Measurements from ENCODE around the gene ITK. TPM values are rescaled to one million over a fixed set of nuclear protein-coding genes. Genes with fewer than 3 reads are reported as not detected.

ITK gene
- total and polyA plus RNA-seq, 2 of the 8 experiments (the other 6 are each of a cell fraction or from before 2014, with no cell fraction given) = 0.05 TPM; not detected in 1

GRCh38 chr5:157267761-157268480, 87.3 kb downstream of the ITK start:
- peaks cover 11% of the 10 kb centered on the region; the same call in 1 of the 2 replicates for H3K23me2 ChIP-seq (ENCODE audit: low read depth, low read length)
- no peak overlapping the region for H2BK120ac ChIP-seq (replicated peaks; ENCODE audit: low read depth, low read length)
- no peak overlapping the region for H2BK5ac ChIP-seq (ENCODE audit: low read depth, low read length)
- H3K23ac ChIP-seq (ENCODE audit: insufficient read length) = no peak overlapping the region
- no peaks in the 10 kb centered on the region for H3K9me3 ChIP-seq (ENCODE audit: insufficient read depth in 2 of 2, low read depth in 1 of 2, low read length in 1 of 2)
- peaks cover 8 to 19% (median 13%) of the 10 kb centered on the region in 4 experiments for H3K4me1 ChIP-seq (replicated peaks in 1 of 4; ENCODE audit: control insufficient read depth in 3 of 4, insufficient read depth in 4 of 4, low read length in 3 of 4)
- no peak overlapping the region for H3K18ac ChIP-seq (ENCODE audit: extremely low read depth, low read length)
- WGBS, 2 experiments (ENCODE audit: extremely low coverage in 1 of 2, insufficient coverage in 1 of 2, insufficient read length in 1 of 2, insufficient replicate concordance in 2 of 2, low coverage in 1 of 2, low lambda C conversion rate in 2 of 2, missing lambda C conversion rate in 1 of 2) = 94% methylated on average over 8 of the region's 8 CpGs; no CpG with 5 or more reads in 1 of the 2 experiments
- no peak overlapping the region for H4K8ac ChIP-seq (ENCODE audit: extremely low read depth, insufficient read depth, low read length)
- ChIA-PET CTCF (ENCODE audit: partially characterized antibody) (interaction anchor here (0.9 to 6.5 kb wide), 11 partner anchors 10 to 130 kb away, joined by 3 to 84 read pairs (median 3); no protein-coding TSS in a partner anchor), POLR2A (ENCODE audit: partially characterized antibody) (interaction anchor here (0.8 to 1.3 kb wide), 3 partner anchors 11 to 681 kb away, joined by 3 to 5 read pairs (median 4); no protein-coding TSS in a partner anchor)
- DNase-seq (ENCODE audit: low read depth in 1 of 2, low spot score in 2 of 2) (no peak), FAIRE-seq (no peak)
- no peak overlapping the region for H3K4ac ChIP-seq (replicated peaks; ENCODE audit: insufficient read length, low read depth, low read length)
- H4K5ac ChIP-seq (ENCODE audit: insufficient read length, low read depth, low read length) = no peak overlapping the region
- H2AFZ ChIP-seq (ENCODE audit: low read length) = no peak overlapping the region
- peaks cover 10% of the 10 kb centered on the region for H3K79me1 ChIP-seq (ENCODE audit: low read depth, low read length)
- no peak overlapping the region for H4K91ac ChIP-seq (replicated peaks; ENCODE audit: insufficient read length, low read length)
- no peak overlapping the region for H3K14ac ChIP-seq (ENCODE audit: insufficient read length)
- H3K27me3 ChIP-seq (replicated peaks in 1 of 4; ENCODE audit: control insufficient read depth in 3 of 4, extremely low read depth in 1 of 4, insufficient read depth in 3 of 4, low read length in 3 of 4) = no peaks in the 10 kb centered on the region; a peak in 2 of 7 replicates
- peak overlapping the region in 1 of 2 experiments; percentile 80; a peak in 1 of 4 replicates for H3K4me2 ChIP-seq (ENCODE audit: insufficient read depth in 1 of 2, low read depth in 2 of 2, low read length in 2 of 2)
- H3K56ac ChIP-seq (replicated peaks; ENCODE audit: insufficient read length, low read depth, low read length) = no peak overlapping the region
- no peak overlapping the region for H2AK5ac ChIP-seq (ENCODE audit: low read depth, low read length)
- H3K27ac ChIP-seq (ENCODE audit: low read depth, low read length) = no peak overlapping the region
- H3K9ac ChIP-seq (replicated peaks in 1 of 4; ENCODE audit: extremely low read depth in 1 of 4, low read depth in 3 of 4, low read length in 3 of 4) = no peak overlapping the region
- H2BK12ac ChIP-seq (ENCODE audit: low read depth, low read length) = no peak overlapping the region
- H4K20me1 ChIP-seq (replicated peaks in 1 of 2; ENCODE audit: control insufficient read depth in 1 of 2, insufficient read depth in 2 of 2, low read length in 2 of 2) = peaks cover 3 to 13% of the 10 kb centered on the region in 2 experiments
- no peaks in the 10 kb centered on the region for H3K36me3 ChIP-seq (ENCODE audit: control insufficient read depth in 2 of 4, insufficient read depth in 4 of 4, low read length in 3 of 4)
- H3K79me2 ChIP-seq (ENCODE audit: control insufficient read depth in 1 of 2, insufficient read depth in 2 of 2, low read length in 2 of 2) = peaks cover 0 to 52% of the 10 kb centered on the region in 2 experiments; a peak in 2 of 4 replicates
- 0 out of 8 replicates have a peak overlapping the region, but pooled peaks of 1 of the 4 experiments have one; percentile 82 for H3K4me3 ChIP-seq (ENCODE audit: extremely low read depth in 1 of 4, insufficient read depth in 2 of 4, low read depth in 3 of 4, low read length in 4 of 4)
- H2BK15ac ChIP-seq (ENCODE audit: low read length) = peak overlapping the region; percentile 65; the same call in 1 of the 2 replicates
- no peak overlapping the region for H2BK20ac ChIP-seq (ENCODE audit: low read length)
- TF ChIP-seq HDAC6 (IDR thresholded peaks at IDR 0.05; ENCODE audit: low read depth, low read length) (no peak), POU5F1 (IDR thresholded peaks at IDR 0.05; ENCODE audit: low read depth, low read length) (no peak), CHD1 (IDR thresholded peaks at IDR 0.05; ENCODE audit: low read depth, low read length) (no peak), SUZ12 (IDR thresholded peaks at IDR 0.05; ENCODE audit: low read length) (no peak), TEAD4 (IDR thresholded peaks at IDR 0.05; ENCODE audit: low read depth, low read length) (no peak)

Measured in H1 (cell line).